ENCODE results near the gene USP7. TPM values are rescaled to one million over a fixed set of nuclear protein-coding genes. Genes with fewer than 3 reads are reported as not detected.

USP7 gene
- total and polyA plus RNA-seq, 10 of the 15 experiments (the other 5 are each of a cell fraction or from before 2014, with no cell fraction given): 16.2 to 133 (median 60.5) TPM

DNA sequence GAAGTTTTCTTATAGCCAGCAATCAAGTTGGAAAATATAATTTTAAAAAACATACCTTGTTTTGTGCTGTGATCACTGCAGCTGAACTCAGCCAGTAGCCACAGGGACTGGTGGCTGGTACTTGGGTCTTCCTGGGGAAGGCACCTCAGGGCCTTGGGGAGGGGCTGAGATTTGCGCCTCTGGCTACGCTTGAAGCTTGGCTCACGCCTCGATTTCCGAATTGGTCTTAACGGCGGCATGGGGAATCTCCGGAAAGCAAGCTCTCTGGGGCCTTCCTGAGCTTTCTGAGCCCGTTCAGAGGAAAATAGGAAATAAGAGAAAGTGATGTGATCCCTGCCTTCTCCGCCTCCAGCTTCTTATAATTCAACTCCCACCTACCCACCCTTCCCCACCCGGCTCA lies 11.3 kb upstream of the USP7 start (continued):
- no peak for TF ChIP-seq E4F1 (IDR thresholded peaks at IDR 0.05; ENCODE audit: borderline replicate concordance, partially characterized antibody)
- no peak for TF ChIP-seq MAX (IDR thresholded peaks at IDR 0.05; ENCODE audit: low read depth, low read length)
- TF ChIP-seq CEBPB (IDR thresholded peaks at IDR 0.05; ENCODE audit: borderline replicate concordance in 1 of 2, low read depth in 2 of 2, low read length in 2 of 2): no peak
- no peak for TF ChIP-seq CBX5 (IDR thresholded peaks at IDR 0.05; ENCODE audit: low read depth)
- TF ChIP-seq ZBED1 (IDR thresholded peaks at IDR 0.05; ENCODE audit: borderline replicate concordance): no peak
- TF ChIP-seq FOS (IDR thresholded peaks at IDR 0.05; ENCODE audit: borderline replicate concordance, extremely low read depth, insufficient read length): no peak
- TF ChIP-seq BRCA1 (IDR thresholded peaks at IDR 0.05; ENCODE audit: low read depth, low read length): no peak
- TF ChIP-seq SP1 (IDR thresholded peaks at IDR 0.05; ENCODE audit: low read depth, low read length): no peak

GRCh38 chr16:8972843-8973586 lies 9.3 kb upstream of the USP7 start:
- H3K4me1 ChIP-seq (ENCODE audit: control insufficient read depth, insufficient read depth, low read length): no peaks in the 10 kb centered on the region
- H3K4me2 ChIP-seq (ENCODE audit: control insufficient read depth, insufficient read depth): no peak overlapping the region
- H3K4me3 ChIP-seq: no peak overlapping the region
- H3K27me3 ChIP-seq (replicated peaks in 1 of 2; ENCODE audit: control insufficient read depth in 2 of 2, insufficient read depth in 2 of 2, low read length in 1 of 2): no peaks in the 10 kb centered on the region
- intact Hi-C loops (cut with micrococcal nuclease; ENCODE audit: unreplicated experiment): no loop called here
- BruUV-seq (replicated peaks): no TSS peak
- TF ChIP-seq FOXK2 (IDR thresholded peaks at IDR 0.05): peak; percentile 15; the same call in 1 of the 2 replicates
- TF ChIP-seq SIX5 (IDR thresholded peaks at IDR 0.05; ENCODE audit: low read depth, low read length, severe bottlenecking): no peak
- SMC1A ChIA-PET (ENCODE audit: uncharacterized antibody, unreplicated experiment): interaction anchor here (0.9 kb wide), 1 partner anchor 41 kb away, joined by 3 read pairs; no protein-coding TSS in a partner anchor
- RAD21 ChIA-PET (ENCODE audit: unreplicated experiment): interaction anchor here (0.7 to 2.1 kb wide), 2 partner anchors 36 to 87 kb away, joined by 3 to 7 read pairs; no protein-coding TSS in a partner anchor
- POLR2A ChIA-PET: no interaction called here
- H3K9me3 ChIP-seq (replicated peaks; ENCODE audit: control insufficient read depth, insufficient read depth, low read length): no peaks in the 10 kb centered on the region
- no peak overlapping the region for H3K27ac ChIP-seq (ENCODE audit: control insufficient read depth, insufficient read depth)
- in situ Hi-C loops (cut with MboI): no loop called here
- no peak overlapping the region for H2AFZ ChIP-seq (ENCODE audit: control insufficient read depth, low read depth, low read length)
- CTCF ChIA-PET: interaction anchor here (0.6 to 1.1 kb wide), 2 partner anchors 166 to 555 kb away, joined by 3 read pairs; no protein-coding TSS in a partner anchor
- DNase-seq (ENCODE audit: low read depth, low spot score) (no peak), FAIRE-seq (no peak), ATAC-seq (no peak)
- no peaks in the 10 kb centered on the region for H3K36me3 ChIP-seq (ENCODE audit: control insufficient read depth in 2 of 2, insufficient read depth in 2 of 2, low read length in 1 of 2)
- no peaks in the 10 kb centered on the region for H3K79me2 ChIP-seq (ENCODE audit: control insufficient read depth, insufficient read depth, low read length)
- no peak overlapping the region for H3K9ac ChIP-seq (ENCODE audit: control insufficient read depth, insufficient read depth, low read length)
- H4K20me1 ChIP-seq (ENCODE audit: control insufficient read depth, insufficient read depth): no peaks in the 10 kb centered on the region
- WGBS (ENCODE audit: insufficient coverage, insufficient replicate concordance, low lambda C conversion rate, missing lambda C conversion rate): 69% methylated on average over 7 of the region's 7 CpGs

Measured in GM12878 (cell line).